Ectodermal cell (in vitro differentiated cells): ENCODE measurements around the gene GPR68.
A peak's percentile ranks its signal among the peaks of the same experiment; 100 is the strongest.
"Not testable (repeated sequence)": the region's sequence is repeated elsewhere in the genome, so short reads cannot be mapped to it uniquely, and the experiment has no call there.

Experiments used
- H3K27ac ChIP-seq: 2 replicates; pipeline ENCODE4 v1.7.0; 2013; ENCODE audit warnings: mild to moderate bottlenecking, low read depth, low read length; ENCODE audit not compliant: insufficient read depth, poor library complexity, severe bottlenecking
- H3K27me3 ChIP-seq: 2 replicates; pipeline ENCODE4 v1.7.0; 2013; ENCODE audit warnings: mild to moderate bottlenecking, low read length; ENCODE audit not compliant: insufficient read depth, control insufficient read depth, poor library complexity, severe bottlenecking
- H3K36me3 ChIP-seq: one replicate; pipeline ENCODE4 v1.7.0; 2013; ENCODE audit warnings: low read length; ENCODE audit not compliant: control insufficient read depth, insufficient read depth
- H3K4me1 ChIP-seq: one replicate; pipeline ENCODE4 v1.7.0; 2013; ENCODE audit warnings: low read length; ENCODE audit not compliant: control insufficient read depth, insufficient read depth
- H3K4me3 ChIP-seq: 2 replicates; pipeline ENCODE4 v1.7.0; 2013; ENCODE audit warnings: low read depth, low read length, control low read depth; ENCODE audit not compliant: insufficient read depth
- H3K9me3 ChIP-seq: 2 replicates; pipeline ENCODE4 v1.7.0; 2013; ENCODE audit warnings: mild to moderate bottlenecking, low read length, moderate library complexity; ENCODE audit not compliant: control insufficient read depth
- WGBS, 2 experiments: methylation state at CpG; one replicate each; pipeline ENCODE4 v1.1.7; 2013; ENCODE audit warnings: missing lambda C conversion rate in 2 of 2; 5-methylcytosine and 5-hydroxymethylcytosine counted together

The GPR68 gene

GRCh38 chr14:91254461-91254860, 10.0 kb upstream of the GPR68 start:
- peaks cover 15% of the 10 kb centered on the region for H3K4me1 ChIP-seq
- peaks cover 32% of the 10 kb centered on the region for H3K27me3 ChIP-seq
- no peak overlapping the region for H3K4me3 ChIP-seq
- WGBS, 2 experiments: 84 to 87% methylated on average over 2 to 3 of the region's 3 CpGs
- no peaks in the 10 kb centered on the region for H3K9me3 ChIP-seq
- no peaks in the 10 kb centered on the region for H3K36me3 ChIP-seq
- H3K27ac ChIP-seq: no peak overlapping the region

GRCh38 chr14:91253795-91254323, 9.4 kb upstream of the GPR68 start:
- Histone ChIP-seq H3K27me3 (peaks cover 32% of the 10 kb centered on the region), H3K4me1 (peaks cover 15% of the 10 kb centered on the region), H3K27ac (no peak overlapping the region), H3K36me3 (no peaks in the 10 kb centered on the region), H3K9me3 (no peaks in the 10 kb centered on the region), H3K4me3 (peak overlapping the region; percentile 62)
- WGBS, 2 experiments: 22 to 26% methylated on average over 20 of the region's 20 CpGs

DNA sequence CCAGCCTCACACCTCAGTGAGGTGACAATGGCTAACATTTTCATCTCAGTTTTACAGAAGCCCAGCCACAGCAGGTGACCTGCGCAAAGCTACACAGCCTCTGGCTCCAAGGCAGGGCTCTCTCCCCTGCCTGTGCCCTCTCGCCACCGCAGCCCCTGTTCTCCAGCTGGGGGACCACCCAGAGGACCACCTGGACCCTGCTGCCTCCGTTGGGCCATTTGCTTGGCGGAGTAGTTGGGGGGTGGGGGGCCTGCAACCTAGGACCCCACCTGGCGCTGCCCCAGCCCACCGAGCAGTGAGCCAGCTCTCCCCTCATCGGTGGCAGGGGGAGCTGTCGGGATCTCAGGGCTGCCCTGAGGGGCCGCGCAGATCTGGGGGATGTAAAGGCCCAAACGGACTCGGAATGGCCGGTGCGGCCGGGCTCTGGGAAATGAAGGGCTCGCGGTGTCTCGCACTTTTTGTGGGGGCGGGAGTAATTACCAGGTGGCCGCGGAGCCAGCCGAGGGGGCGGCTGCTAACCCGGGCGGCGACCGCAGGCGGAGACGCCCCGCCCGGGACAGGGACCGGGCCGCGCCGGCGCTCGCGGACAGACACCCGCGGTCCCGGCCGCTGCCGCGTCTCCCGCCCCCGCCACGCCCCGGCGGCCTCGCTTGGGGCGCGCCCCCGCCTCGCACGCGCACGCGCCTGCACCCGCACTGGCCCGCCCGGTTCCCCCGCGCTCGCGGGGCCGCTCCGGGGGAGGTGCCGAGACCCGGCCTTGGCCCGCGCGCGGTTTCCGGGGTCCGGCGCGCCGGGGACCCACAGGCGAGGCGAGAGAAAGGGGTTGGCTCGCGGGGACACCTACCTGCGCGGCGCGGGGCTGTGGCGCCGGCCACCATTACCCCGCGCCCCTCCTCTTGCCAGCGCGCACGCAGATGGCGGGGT, 8.6 kb upstream of the GPR68 start:
- Histone ChIP-seq H3K27ac (no peak overlapping the region), H3K4me3 (peak overlapping the region; percentile 62), H3K36me3 (no peaks in the 10 kb centered on the region), H3K4me1 (peaks cover 15% of the 10 kb centered on the region), H3K9me3 (no peaks in the 10 kb centered on the region), H3K27me3 (peaks cover 32% of the 10 kb centered on the region)
- 1 to 2% methylated on average over 95 of the region's 95 CpGs for whole genome bisulfite sequencing, 2 experiments

GRCh38 chr14:91250912-91251311, 6.4 kb upstream of the GPR68 start:
- WGBS, 2 experiments: 93 to 94% methylated on average over 5 of the region's 5 CpGs

GRCh38 chr14:91249841-91250616, 5.5 kb upstream of the GPR68 start:
- H3K27ac ChIP-seq: no peak overlapping the region
- H3K9me3 ChIP-seq: no peaks in the 10 kb centered on the region
- H3K36me3 ChIP-seq: no peaks in the 10 kb centered on the region
- WGBS, 2 experiments: 71 to 73% methylated on average over 10 of the region's 10 CpGs
- H3K4me3 ChIP-seq: no peak overlapping the region
- peaks cover 27% of the 10 kb centered on the region for H3K27me3 ChIP-seq
- H3K4me1 ChIP-seq: peaks cover 15% of the 10 kb centered on the region

More at GRCh38 chr14:91250912-91251311, 6.4 kb upstream of the GPR68 start:
- Histone ChIP-seq H3K27me3 (peaks cover 32% of the 10 kb centered on the region), H3K4me3 (no peak overlapping the region), H3K4me1 (peaks cover 15% of the 10 kb centered on the region), H3K36me3 (no peaks in the 10 kb centered on the region), H3K9me3 (no peaks in the 10 kb centered on the region), H3K27ac (no peak overlapping the region)

- Histone ChIP-seq H3K36me3 (no peaks in the 10 kb centered on the region), H3K27ac (no peak overlapping the region), H3K4me3 (no peak overlapping the region), H3K9me3 (no peaks in the 10 kb centered on the region), H3K4me1 (peaks cover 14% of the 10 kb centered on the region), H3K27me3 (no peaks in the 10 kb centered on the region)
- WGBS, 2 experiments: 92 to 97% methylated on average over 15 of the region's 15 CpGs
Observed at GRCh38 chr14:91246051-91246852, 1.7 kb upstream of the GPR68 start.

DNA sequence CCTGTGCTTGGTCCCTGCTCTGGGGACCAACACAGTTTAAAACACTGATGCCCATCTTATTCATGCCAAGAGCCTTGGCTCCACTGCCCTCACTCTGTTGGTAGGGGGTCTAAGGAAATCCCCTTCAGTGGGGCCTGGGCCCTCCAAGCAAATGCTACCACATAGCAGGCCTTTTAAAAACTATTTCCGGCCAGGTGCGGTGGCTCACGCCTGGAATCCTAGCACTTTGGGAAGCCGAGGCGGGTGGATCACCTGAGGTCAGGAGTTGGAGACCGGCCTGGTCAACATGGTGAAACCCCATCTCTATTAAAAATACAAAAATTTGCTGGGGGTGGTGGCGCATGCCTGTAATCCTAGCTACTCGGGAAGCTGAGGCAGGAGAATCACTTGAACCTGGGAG, 1.1 kb upstream of the GPR68 start:
- H3K36me3 ChIP-seq, H3K27me3 ChIP-seq, H3K4me3 ChIP-seq, H3K27ac ChIP-seq, H3K9me3 ChIP-seq: not testable (repeated sequence)
- peaks cover 14% of the 10 kb centered on the region for H3K4me1 ChIP-seq
- 90 to 96% methylated on average over 8 of the region's 8 CpGs for WGBS, 2 experiments

GRCh38 chr14:91245029-91245428, 525 bp upstream of the GPR68 start:
- no peak overlapping the region for H3K27ac ChIP-seq
- WGBS, 2 experiments: 92 to 97% methylated on average over 9 of the region's 9 CpGs
- H3K4me3 ChIP-seq: no peak overlapping the region
- peaks cover 9% of the 10 kb centered on the region for H3K4me1 ChIP-seq
- no peaks in the 10 kb centered on the region for H3K9me3 ChIP-seq
- H3K27me3 ChIP-seq: no peaks in the 10 kb centered on the region
- no peaks in the 10 kb centered on the region for H3K36me3 ChIP-seq

- 94 to 96% methylated on average over 6 of the region's 6 CpGs for WGBS, 2 experiments
- Histone ChIP-seq H3K4me1 (peaks cover 8% of the 10 kb centered on the region), H3K36me3 (no peaks in the 10 kb centered on the region), H3K27ac (no peak overlapping the region), H3K9me3 (no peaks in the 10 kb centered on the region), H3K27me3 (no peaks in the 10 kb centered on the region), H3K4me3 (no peak overlapping the region)
Observed at GRCh38 chr14:91243074-91243471, 1.4 kb downstream of the GPR68 start.
